Gastroesophageal sphincter (tissue), 3 donors: ENCODE data around the gene MACROD2.

ENCODE experiments used
- CTCF ChIP-seq, 4 experiments: fragments of 200-600 bp in 2 of 4; fragments of 450-650 bp in 2 of 4; sonication (generic) in 1 of 4; IDR thresholded peaks; one replicate each; pipeline ENCODE4 v1.5.1; 2017 to 2019; ENCODE audit warnings: antibody characterized with exemption in 4 of 4, mild to moderate bottlenecking in 2 of 4, moderate library complexity in 2 of 4
- EP300 ChIP-seq: sonication (generic); formaldehyde crosslinking; IDR thresholded peaks from one replicate; pipeline ENCODE4 v1.6.1; 2017; ENCODE audit warnings: antibody characterized with exemption, mild to moderate bottlenecking
- POLR2A ChIP-seq, 2 donors: fragments of 450-650 bp; IDR thresholded peaks; one replicate each; pipeline ENCODE4 v1.6.1; 2017; ENCODE audit warnings: antibody characterized with exemption in 2 of 2, mild to moderate bottlenecking in 2 of 2, moderate library complexity in 1 of 2
- POLR2AphosphoS5 ChIP-seq: sonication (generic); formaldehyde crosslinking; IDR thresholded peaks from one replicate; pipeline ENCODE4 v1.6.1; 2017; ENCODE audit warnings: antibody characterized with exemption

GRCh38 chr20:15449061-15449460 lies 1453.7 kb downstream of the MACROD2 start:
- TF ChIP-seq POLR2A (IDR thresholded peaks at IDR 0.05) (no peak), CTCF (IDR thresholded peaks at IDR 0.05) (no peak), EP300 (no peak), POLR2AphosphoS5 (no peak)
